BE2C (cell line): ENCODE results near the gene SLC45A1.

Source experiments
- DNase-seq: peaks from one replicate; pipeline ENCODE4 v3.0.0-alpha.2; 2020
- H3K27me3 ChIP-seq: fragments of 250-450 bp; sonication (Bioruptor Pico); 2 replicates; pipeline ENCODE4 v1.5.1; 2020; ENCODE audit warnings: mild to moderate bottlenecking
- H3K36me3 ChIP-seq: fragments of 250-450 bp; sonication (Bioruptor Pico); 2 replicates; pipeline ENCODE4 v1.5.1; 2020; ENCODE audit warnings: mild to moderate bottlenecking
- H3K4me1 ChIP-seq: fragments of 250-450 bp; sonication (Bioruptor Pico); 2 replicates; pipeline ENCODE4 v1.5.1; 2020
- H3K4me3 ChIP-seq: 2 replicates; pipeline ENCODE4 v1.5.1; 2011; ENCODE audit warnings: low read depth, low read length
- H3K9me3 ChIP-seq: fragments of 250-450 bp; sonication (Bioruptor Pico); 2 replicates; pipeline ENCODE4 v1.5.1; 2020
- CTCF ChIP-seq: IDR thresholded peaks from 2 replicates; pipeline ENCODE4 v1.5.1; 2012; ENCODE audit warnings: mild to moderate bottlenecking, low read depth, low read length

Gene SLC45A1

GRCh38 chr1:8303876-8304275, 14.0 kb upstream of the SLC45A1 start:
- H3K27me3 ChIP-seq, result no peaks in the 10 kb centered on the region
- no peaks in the 10 kb centered on the region for H3K4me1 ChIP-seq
- DNase-seq, result no peak
- H3K36me3 ChIP-seq, result no peaks in the 10 kb centered on the region
- no peak overlapping the region for H3K4me3 ChIP-seq
- TF ChIP-seq CTCF, result no peak
- no peaks in the 10 kb centered on the region for H3K9me3 ChIP-seq

- H3K4me3 ChIP-seq, result no peak overlapping the region
- H3K36me3 ChIP-seq, result no peaks in the 10 kb centered on the region
- no peak for TF ChIP-seq CTCF
- no peaks in the 10 kb centered on the region for H3K4me1 ChIP-seq
- no peak for DNase-seq
- H3K27me3 ChIP-seq, result no peaks in the 10 kb centered on the region
- no peaks in the 10 kb centered on the region for H3K9me3 ChIP-seq
Measured at GRCh38 chr1:8307628-8308027, 10.3 kb upstream of the SLC45A1 start.

GRCh38 chr1:8311068-8311718, 6.7 kb upstream of the SLC45A1 start:
- TF ChIP-seq CTCF, result no peak
- DNase-seq, result no peak
- no peaks in the 10 kb centered on the region for H3K9me3 ChIP-seq
- no peak overlapping the region for H3K4me3 ChIP-seq
- no peaks in the 10 kb centered on the region for H3K4me1 ChIP-seq
- no peaks in the 10 kb centered on the region for H3K36me3 ChIP-seq
- H3K27me3 ChIP-seq, result no peaks in the 10 kb centered on the region

- H3K27me3 ChIP-seq, result no peaks in the 10 kb centered on the region
- H3K4me3 ChIP-seq, result no peak overlapping the region
- no peak for DNase-seq
- no peak for TF ChIP-seq CTCF
- no peaks in the 10 kb centered on the region for H3K9me3 ChIP-seq
- H3K4me1 ChIP-seq, result no peaks in the 10 kb centered on the region
- no peaks in the 10 kb centered on the region for H3K36me3 ChIP-seq
Measured at GRCh38 chr1:8312235-8313218, 5.4 kb upstream of the SLC45A1 start.

- DNase-seq, result no peak
- Histone ChIP-seq H3K27me3 (no peaks in the 10 kb centered on the region), H3K9me3 (no peaks in the 10 kb centered on the region), H3K36me3 (no peaks in the 10 kb centered on the region), H3K4me3 (no peak overlapping the region), H3K4me1 (no peaks in the 10 kb centered on the region)
- no peak for TF ChIP-seq CTCF
Measured at GRCh38 chr1:8313231-8313630, 4.7 kb upstream of the SLC45A1 start.
